ENCODE measurements around the gene WNT5B.
A peak's percentile ranks its signal among the peaks of the same experiment; 100 is the strongest.

The WNT5B gene

GRCh38 chr12:1630827-1631591 lies 2.0 kb downstream of the WNT5B start:
- DNase-seq, result no peak

GRCh38 chr12:1632702-1633101 lies 3.7 kb downstream of the WNT5B start:
- DNase-seq, result no peak

GRCh38 chr12:1633459-1633858 lies 4.4 kb downstream of the WNT5B start:
- DNase-seq, result no peak

GRCh38 chr12:1634149-1634548 lies 5.1 kb downstream of the WNT5B start:
- DNase-seq, result no peak

GRCh38 chr12:1634590-1635191 lies 5.7 kb downstream of the WNT5B start:
- DNase-seq, result peak; percentile 41 to 60

- DNase-seq, result no peak
Measured at GRCh38 chr12:1635301-1636095, 6.5 kb downstream of the WNT5B start.

GRCh38 chr12:1638203-1638602 lies 9.2 kb downstream of the WNT5B start:
- no peak for DNase-seq

GRCh38 chr12:1639538-1639937 lies 10.5 kb downstream of the WNT5B start:
- no peak for DNase-seq

GRCh38 chr12:1640328-1641234 lies 11.6 kb downstream of the WNT5B start:
- no peak for DNase-seq

- DNase-seq, result no peak
Measured at GRCh38 chr12:1642513-1642912, 13.5 kb downstream of the WNT5B start.

GRCh38 chr12:1643043-1643442 lies 14.0 kb downstream of the WNT5B start:
- no peak for DNase-seq

GRCh38 chr12:1643905-1644533 lies 15.0 kb downstream of the WNT5B start:
- DNase-seq, result no peak

GRCh38 chr12:1644534-1645438 lies 15.8 kb downstream of the WNT5B start:
- no peak for DNase-seq

- DNase-seq, result no peak
Measured at GRCh38 chr12:1645819-1646218, 16.8 kb downstream of the WNT5B start.

- DNase-seq, result no peak
Measured at GRCh38 chr12:1646569-1647284, 17.7 kb downstream of the WNT5B start.

- no peak for DNase-seq
Measured at GRCh38 chr12:1647285-1647669, 18.2 kb downstream of the WNT5B start.

GRCh38 chr12:1650260-1650977 lies 21.4 kb downstream of the WNT5B start:
- DNase-seq, result no peak

- no peak for DNase-seq
Measured at GRCh38 chr12:1650978-1651361, 21.9 kb downstream of the WNT5B start.

GRCh38 chr12:1651946-1652345 lies 22.9 kb downstream of the WNT5B start:
- no peak for DNase-seq

Measured in activated CD4-positive, alpha-beta T cell treated with anti-CD3 and anti-CD28 coated beads for 4 hours (primary cell).